Measurements from ENCODE around the gene PCDHGB4.

DNA sequence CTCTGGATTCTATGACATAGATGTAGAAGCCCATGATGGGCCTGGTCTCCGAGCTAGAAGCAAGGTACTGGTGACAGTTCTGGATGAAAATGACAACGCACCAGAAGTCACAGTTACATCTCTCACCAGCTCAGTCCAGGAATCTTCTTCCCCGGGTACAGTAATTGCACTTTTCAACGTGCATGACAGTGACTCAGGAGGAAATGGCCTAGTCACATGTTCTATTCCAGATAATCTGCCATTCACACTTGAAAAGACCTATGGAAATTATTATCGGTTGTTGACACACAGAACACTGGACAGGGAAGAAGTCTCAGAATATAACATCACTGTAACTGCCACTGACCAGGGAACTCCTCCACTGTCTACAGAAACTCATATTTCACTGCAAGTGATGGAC, 31.4 kb upstream of the PCDHGB4 start:
- TF ChIP-seq, protein P1, sequence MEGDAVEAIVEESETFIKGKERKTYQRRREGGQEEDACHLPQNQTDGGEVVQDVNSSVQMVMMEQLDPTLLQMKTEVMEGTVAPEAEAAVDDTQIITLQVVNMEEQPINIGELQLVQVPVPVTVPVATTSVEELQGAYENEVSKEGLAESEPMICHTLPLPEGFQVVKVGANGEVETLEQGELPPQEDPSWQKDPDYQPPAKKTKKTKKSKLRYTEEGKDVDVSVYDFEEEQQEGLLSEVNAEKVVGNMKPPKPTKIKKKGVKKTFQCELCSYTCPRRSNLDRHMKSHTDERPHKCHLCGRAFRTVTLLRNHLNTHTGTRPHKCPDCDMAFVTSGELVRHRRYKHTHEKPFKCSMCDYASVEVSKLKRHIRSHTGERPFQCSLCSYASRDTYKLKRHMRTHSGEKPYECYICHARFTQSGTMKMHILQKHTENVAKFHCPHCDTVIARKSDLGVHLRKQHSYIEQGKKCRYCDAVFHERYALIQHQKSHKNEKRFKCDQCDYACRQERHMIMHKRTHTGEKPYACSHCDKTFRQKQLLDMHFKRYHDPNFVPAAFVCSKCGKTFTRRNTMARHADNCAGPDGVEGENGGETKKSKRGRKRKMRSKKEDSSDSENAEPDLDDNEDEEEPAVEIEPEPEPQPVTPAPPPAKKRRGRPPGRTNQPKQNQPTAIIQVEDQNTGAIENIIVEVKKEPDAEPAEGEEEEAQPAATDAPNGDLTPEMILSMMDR (conservative IDR thresholded peaks at IDR 0.05; ENCODE audit: low read length), result no peak
- TF ChIP-seq EZH2phosphoT487 (IDR thresholded peaks at IDR 0.05; ENCODE audit: borderline replicate concordance, low read depth, low read length), result no peak
